ENCODE results near the gene CAPN7. TPM values are rescaled to one million over a fixed set of nuclear protein-coding genes. Genes with fewer than 3 reads are reported as not detected.

CAPN7 gene
- total RNA-seq, 2 donors from 2014 or later = 32.6 to 41.2 TPM

GRCh38 chr3:15197340-15198029 lies 8.6 kb upstream of the CAPN7 start:
- H3K9me3 ChIP-seq (ENCODE audit: control insufficient read depth, low read length) = peaks cover 6% of the 10 kb centered on the region
- no peak overlapping the region for H3K27ac Mint-ChIP-seq
- peaks cover 16% of the 10 kb centered on the region for H3K9me3 Mint-ChIP-seq
- TF ChIP-seq, protein P1, sequence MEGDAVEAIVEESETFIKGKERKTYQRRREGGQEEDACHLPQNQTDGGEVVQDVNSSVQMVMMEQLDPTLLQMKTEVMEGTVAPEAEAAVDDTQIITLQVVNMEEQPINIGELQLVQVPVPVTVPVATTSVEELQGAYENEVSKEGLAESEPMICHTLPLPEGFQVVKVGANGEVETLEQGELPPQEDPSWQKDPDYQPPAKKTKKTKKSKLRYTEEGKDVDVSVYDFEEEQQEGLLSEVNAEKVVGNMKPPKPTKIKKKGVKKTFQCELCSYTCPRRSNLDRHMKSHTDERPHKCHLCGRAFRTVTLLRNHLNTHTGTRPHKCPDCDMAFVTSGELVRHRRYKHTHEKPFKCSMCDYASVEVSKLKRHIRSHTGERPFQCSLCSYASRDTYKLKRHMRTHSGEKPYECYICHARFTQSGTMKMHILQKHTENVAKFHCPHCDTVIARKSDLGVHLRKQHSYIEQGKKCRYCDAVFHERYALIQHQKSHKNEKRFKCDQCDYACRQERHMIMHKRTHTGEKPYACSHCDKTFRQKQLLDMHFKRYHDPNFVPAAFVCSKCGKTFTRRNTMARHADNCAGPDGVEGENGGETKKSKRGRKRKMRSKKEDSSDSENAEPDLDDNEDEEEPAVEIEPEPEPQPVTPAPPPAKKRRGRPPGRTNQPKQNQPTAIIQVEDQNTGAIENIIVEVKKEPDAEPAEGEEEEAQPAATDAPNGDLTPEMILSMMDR (conservative IDR thresholded peaks at IDR 0.05) = no peak
- no peaks in the 10 kb centered on the region for H3K4me1 ChIP-seq (ENCODE audit: control insufficient read depth, insufficient read depth, low read length)
- no peak for DNase-seq
- H3K36me3 ChIP-seq (ENCODE audit: control insufficient read depth, insufficient read depth, low read length) = no peaks in the 10 kb centered on the region
- peaks cover 21% of the 10 kb centered on the region for H3K27me3 Mint-ChIP-seq (ENCODE audit: insufficient read depth)
- no peak overlapping the region for H3K4me3 Mint-ChIP-seq
- no peak overlapping the region for H3K27ac ChIP-seq (ENCODE audit: low read depth, low read length)
- WGBS, 2 experiments (ENCODE audit: insufficient coverage in 1 of 2, insufficient read length in 1 of 2) = 89% methylated on average over 1 of the region's 3 CpGs; no CpG with 5 or more reads in 1 of the 2 experiments
- no peaks in the 10 kb centered on the region for H3K27me3 ChIP-seq (ENCODE audit: control insufficient read depth, insufficient read depth, low read length, poor library complexity, severe bottlenecking)
- no peak overlapping the region for H3K4me3 ChIP-seq (ENCODE audit: low read length)
- H3K4me1 Mint-ChIP-seq = no peaks in the 10 kb centered on the region
- no peak overlapping the region for H3K9ac ChIP-seq (ENCODE audit: extremely low read depth, low read length, poor library complexity, severe bottlenecking)
- no peaks in the 10 kb centered on the region for H3K36me3 Mint-ChIP-seq (ENCODE audit: low read depth)

GRCh38 chr3:15198686-15199085 lies 7.4 kb upstream of the CAPN7 start:
- Mint-ChIP-seq H3K4me1 (no peaks in the 10 kb centered on the region), H3K4me3 (no peak overlapping the region), H3K9me3 (peaks cover 13% of the 10 kb centered on the region), H3K36me3 (ENCODE audit: low read depth) (no peaks in the 10 kb centered on the region), H3K27me3 (ENCODE audit: insufficient read depth) (peaks cover 16% of the 10 kb centered on the region), H3K27ac (no peak overlapping the region)
- H3K4me1 ChIP-seq (ENCODE audit: control insufficient read depth, insufficient read depth, low read length) = no peaks in the 10 kb centered on the region
- WGBS, 2 experiments (ENCODE audit: insufficient coverage in 1 of 2, insufficient read length in 1 of 2) = 77 to 89% methylated on average over 3 of the region's 3 CpGs
- H3K27me3 ChIP-seq (ENCODE audit: control insufficient read depth, insufficient read depth, low read length, poor library complexity, severe bottlenecking) = no peaks in the 10 kb centered on the region
- DNase-seq = no peak
- H3K4me3 ChIP-seq (ENCODE audit: low read length) = no peak overlapping the region
- H3K36me3 ChIP-seq (ENCODE audit: control insufficient read depth, insufficient read depth, low read length) = no peaks in the 10 kb centered on the region
- H3K9ac ChIP-seq (ENCODE audit: extremely low read depth, low read length, poor library complexity, severe bottlenecking) = no peak overlapping the region
- peaks cover 6% of the 10 kb centered on the region for H3K9me3 ChIP-seq (ENCODE audit: control insufficient read depth, low read length)
- H3K27ac ChIP-seq (ENCODE audit: low read depth, low read length) = no peak overlapping the region
- TF ChIP-seq, protein P1 (conservative IDR thresholded peaks at IDR 0.05) = no peak

- Histone ChIP-seq H3K4me3 (ENCODE audit: low read length) (no peak overlapping the region), H3K9ac (ENCODE audit: extremely low read depth, low read length, poor library complexity, severe bottlenecking) (no peak overlapping the region), H3K9me3 (ENCODE audit: control insufficient read depth, low read length) (peaks cover 6% of the 10 kb centered on the region), H3K4me1 (ENCODE audit: control insufficient read depth, insufficient read depth, low read length) (no peaks in the 10 kb centered on the region), H3K36me3 (ENCODE audit: control insufficient read depth, insufficient read depth, low read length) (no peaks in the 10 kb centered on the region), H3K27me3 (ENCODE audit: control insufficient read depth, insufficient read depth, low read length, poor library complexity, severe bottlenecking) (no peaks in the 10 kb centered on the region), H3K27ac (ENCODE audit: low read depth, low read length) (no peak overlapping the region)
- H3K27me3 Mint-ChIP-seq (ENCODE audit: insufficient read depth) = peaks cover 12% of the 10 kb centered on the region
- no peaks in the 10 kb centered on the region for H3K36me3 Mint-ChIP-seq (ENCODE audit: low read depth)
- TF ChIP-seq, protein P1 (conservative IDR thresholded peaks at IDR 0.05) = no peak
- H3K4me1 Mint-ChIP-seq = no peaks in the 10 kb centered on the region
- WGBS, 2 experiments (ENCODE audit: insufficient coverage in 1 of 2, insufficient read length in 1 of 2) = 89 to 97% methylated on average over 9 to 10 of the region's 10 CpGs
- H3K27ac Mint-ChIP-seq = no peak overlapping the region
- H3K9me3 Mint-ChIP-seq = peaks cover 11% of the 10 kb centered on the region
- DNase-seq = no peak
- H3K4me3 Mint-ChIP-seq = no peak overlapping the region
Measured at GRCh38 chr3:15199493-15200105, 6.4 kb upstream of the CAPN7 start.
